NCI-H510A treated with DMSO at 0.1 percent for 48 hours (cell line): ENCODE measurements around the gene CLCNKA.

Source experiments
- DNase-seq: peaks from one replicate; lab custom pipeline; 2025; lab: John Stamatoyannopoulos, UW

CLCNKA gene

GRCh38 chr1:16063226-16063829, 41.5 kb downstream of the CLCNKA start:
- no peak for DNase-seq

GRCh38 chr1:16063921-16064320, 42.1 kb downstream of the CLCNKA start:
- DNase-seq = no peak

- no peak for DNase-seq
Observed at GRCh38 chr1:16064536-16065268, 42.9 kb downstream of the CLCNKA start.

- DNase-seq = no peak
Observed at GRCh38 chr1:16065269-16065576, 43.4 kb downstream of the CLCNKA start.

GRCh38 chr1:16066245-16066644, 44.4 kb downstream of the CLCNKA start:
- no peak for DNase-seq

- DNase-seq = no peak
Observed at GRCh38 chr1:16067127-16067768, 45.4 kb downstream of the CLCNKA start.

- no peak for DNase-seq
Observed at GRCh38 chr1:16067933-16068332, 46.1 kb downstream of the CLCNKA start.

- no peak for DNase-seq
Observed at GRCh38 chr1:16068356-16069270, 46.8 kb downstream of the CLCNKA start.

- DNase-seq = no peak
Observed at GRCh38 chr1:16070640-16071355, 49.0 kb downstream of the CLCNKA start.

- no peak for DNase-seq
Observed at GRCh38 chr1:16071614-16072013, 49.8 kb downstream of the CLCNKA start.

- no peak for DNase-seq
Observed at GRCh38 chr1:16072095-16072494, 50.3 kb downstream of the CLCNKA start.

GRCh38 chr1:16072616-16073484, 51.0 kb downstream of the CLCNKA start:
- no peak for DNase-seq

GRCh38 chr1:16073490-16074119, 51.8 kb downstream of the CLCNKA start, which contains the start of gene FAM131C:
TSS of gene FAM131C (minus strand) at chr1:16073651. CDS start at chr1:16073442, 209 bp downstream.
- DNase-seq = peak; percentile 61

- DNase-seq = no peak
Observed at GRCh38 chr1:16074217-16074616, 52.4 kb downstream of the CLCNKA start.

- DNase-seq = no peak
Observed at GRCh38 chr1:16075337-16076030, 53.6 kb downstream of the CLCNKA start.

GRCh38 chr1:16076031-16076864, 54.4 kb downstream of the CLCNKA start:
- no peak for DNase-seq

- peak; percentile 62 for DNase-seq
Observed at GRCh38 chr1:16076865-16077238, 55.0 kb downstream of the CLCNKA start.

GRCh38 chr1:16077406-16078245, 55.8 kb downstream of the CLCNKA start:
- DNase-seq = no peak
